ENCODE measurements around the gene CCDC198.

Gene CCDC198

DNA sequence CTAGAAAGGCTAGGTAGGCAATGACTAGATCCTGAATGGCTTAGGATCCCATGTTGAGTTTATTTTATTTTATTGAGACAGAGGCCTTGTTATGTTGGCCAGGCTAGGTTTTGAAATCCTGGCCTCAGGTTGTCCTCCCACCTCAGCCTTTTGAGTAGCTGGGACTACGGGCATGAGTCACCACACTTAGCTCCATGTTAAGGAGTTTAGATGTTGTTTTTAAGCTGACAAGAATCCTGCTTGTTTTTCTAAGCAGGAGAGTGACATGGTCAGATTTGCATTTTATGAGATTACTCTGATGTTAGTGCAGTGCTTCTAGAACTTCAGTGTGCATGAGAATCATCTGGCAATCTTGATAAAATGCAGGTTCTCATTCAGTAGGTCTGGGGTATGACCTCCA, 14.5 kb downstream of the CCDC198 start:
- no peak for FAIRE-seq
- TF ChIP-seq SPI1 (IDR thresholded peaks at IDR 0.05; ENCODE audit: low read depth, low read length), result no peak
- TF ChIP-seq POU2F2 (IDR thresholded peaks at IDR 0.05; ENCODE audit: low read depth, low read length), result no peak
- no peak for TF ChIP-seq POLR2AphosphoS5 (IDR thresholded peaks at IDR 0.05; ENCODE audit: low read depth, low read length)
- TF ChIP-seq TAF1 (IDR thresholded peaks at IDR 0.05; ENCODE audit: low read depth, low read length), result no peak
- TF ChIP-seq POLR2A (IDR thresholded peaks at IDR 0.05; ENCODE audit: low read depth, low read length), result no peak
- no peak for TF ChIP-seq PAX5 (IDR thresholded peaks at IDR 0.05; ENCODE audit: insufficient read depth, low read length, severe bottlenecking)
- DNase-seq (ENCODE audit: insufficient read length, low spot score), result no peak

DNA sequence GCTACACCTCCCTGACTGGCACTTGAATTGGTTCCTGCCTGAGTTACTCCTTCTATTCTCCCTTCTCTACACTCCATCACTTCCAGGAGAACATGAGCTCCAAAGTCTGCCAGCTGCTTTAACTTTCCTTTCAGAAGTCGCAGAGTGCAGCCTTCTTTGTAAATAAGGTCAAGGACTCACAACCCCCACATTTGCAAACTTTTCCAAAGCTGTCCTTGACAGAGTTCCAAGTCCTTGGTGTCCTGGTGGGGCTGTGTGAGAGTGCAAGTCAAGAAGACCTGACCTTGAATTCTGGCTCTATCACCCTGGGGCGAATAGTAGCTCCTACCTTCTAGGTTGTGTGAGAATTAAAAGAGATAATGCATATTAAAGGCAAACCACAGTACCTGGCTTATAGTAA, 15.6 kb downstream of the CCDC198 start:
- no peak for TF ChIP-seq TAF1 (IDR thresholded peaks at IDR 0.05; ENCODE audit: low read depth, low read length)
- TF ChIP-seq POU2F2 (IDR thresholded peaks at IDR 0.05; ENCODE audit: low read depth, low read length), result no peak
- TF ChIP-seq PAX5 (IDR thresholded peaks at IDR 0.05; ENCODE audit: insufficient read depth, low read length, severe bottlenecking), result no peak
- TF ChIP-seq POLR2AphosphoS5 (IDR thresholded peaks at IDR 0.05; ENCODE audit: low read depth, low read length), result no peak
- TF ChIP-seq SPI1 (IDR thresholded peaks at IDR 0.05; ENCODE audit: low read depth, low read length), result no peak
- no peak for TF ChIP-seq POLR2A (IDR thresholded peaks at IDR 0.05; ENCODE audit: low read depth, low read length)
- no peak for FAIRE-seq

DNA sequence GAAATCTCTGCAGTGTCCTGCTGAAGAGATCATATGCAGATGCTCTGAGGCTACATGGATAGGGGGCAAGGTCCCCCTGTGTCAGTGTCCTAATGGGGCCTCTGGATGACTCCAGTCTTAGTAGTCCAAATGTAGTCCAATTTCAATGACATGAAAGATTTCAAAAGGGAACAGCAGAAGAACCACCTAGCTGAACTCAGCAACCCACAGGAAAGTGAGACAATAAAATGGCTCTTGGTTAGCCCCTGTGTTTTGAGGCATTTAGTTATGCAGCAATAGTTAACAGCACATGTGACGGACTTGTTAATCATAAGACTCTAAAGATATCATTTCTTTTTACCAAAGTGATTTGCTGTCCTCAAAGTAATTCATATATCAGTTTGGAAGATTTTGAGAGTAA, 22.7 kb downstream of the CCDC198 start:
- TF ChIP-seq PAX5 (IDR thresholded peaks at IDR 0.05; ENCODE audit: insufficient read depth, low read length, severe bottlenecking) (no peak), SPI1 (IDR thresholded peaks at IDR 0.05; ENCODE audit: low read depth, low read length) (no peak), POU2F2 (IDR thresholded peaks at IDR 0.05; ENCODE audit: low read depth, low read length) (no peak), TAF1 (IDR thresholded peaks at IDR 0.05; ENCODE audit: low read depth, low read length) (no peak), POLR2A (IDR thresholded peaks at IDR 0.05; ENCODE audit: low read depth, low read length) (no peak), POLR2AphosphoS5 (IDR thresholded peaks at IDR 0.05; ENCODE audit: low read depth, low read length) (no peak)
- no peak for FAIRE-seq
- no peak for DNase-seq (ENCODE audit: insufficient read length, low spot score)

More for the DNA sequence above, 15.6 kb downstream of the CCDC198 start:
- DNase-seq (ENCODE audit: insufficient read length, low spot score), result no peak

GRCh38 chr14:57464008-57464730, 29.5 kb downstream of the CCDC198 start:
- DNase-seq (ENCODE audit: insufficient read length, low spot score) (no peak), FAIRE-seq (no peak)
- TF ChIP-seq POLR2A (IDR thresholded peaks at IDR 0.05; ENCODE audit: low read depth, low read length) (no peak), SPI1 (IDR thresholded peaks at IDR 0.05; ENCODE audit: low read depth, low read length) (no peak), PAX5 (IDR thresholded peaks at IDR 0.05; ENCODE audit: insufficient read depth, low read length, severe bottlenecking) (no peak), TAF1 (IDR thresholded peaks at IDR 0.05; ENCODE audit: low read depth, low read length) (no peak), POU2F2 (IDR thresholded peaks at IDR 0.05; ENCODE audit: low read depth, low read length) (no peak)

DNA sequence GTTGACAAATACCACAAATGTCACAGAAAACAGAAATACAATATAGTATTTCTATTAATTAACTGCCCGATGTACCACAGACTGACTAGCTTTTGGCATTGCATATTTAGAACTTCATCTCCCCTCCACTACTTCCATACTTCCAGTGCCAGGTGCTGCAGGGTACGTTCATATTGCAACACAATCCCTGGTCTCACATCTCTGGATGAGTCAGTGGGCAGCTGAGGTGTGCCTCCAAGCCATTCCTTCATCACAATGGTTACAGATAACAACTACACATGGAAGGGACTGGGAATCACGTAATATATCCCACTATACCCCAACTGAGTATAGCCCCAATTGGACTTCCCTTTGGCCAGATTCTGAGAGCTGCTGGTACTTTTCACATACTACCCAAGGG, 31.1 kb downstream of the CCDC198 start:
- FAIRE-seq (no peak), DNase-seq (ENCODE audit: insufficient read length, low spot score) (no peak)
- TF ChIP-seq POLR2AphosphoS5 (IDR thresholded peaks at IDR 0.05; ENCODE audit: low read depth, low read length) (no peak), SPI1 (IDR thresholded peaks at IDR 0.05; ENCODE audit: low read depth, low read length) (no peak)

- DNase-seq (ENCODE audit: insufficient read length, low spot score) (no peak), FAIRE-seq (no peak)
- TF ChIP-seq SPI1 (IDR thresholded peaks at IDR 0.05; ENCODE audit: low read depth, low read length), result no peak
- TF ChIP-seq TAF1 (IDR thresholded peaks at IDR 0.05; ENCODE audit: low read depth, low read length), result no peak
- TF ChIP-seq POLR2AphosphoS5 (IDR thresholded peaks at IDR 0.05; ENCODE audit: low read depth, low read length), result no peak
- TF ChIP-seq POLR2A (IDR thresholded peaks at IDR 0.05; ENCODE audit: low read depth, low read length), result no peak
- TF ChIP-seq PAX5 (IDR thresholded peaks at IDR 0.05; ENCODE audit: insufficient read depth, low read length, severe bottlenecking), result no peak
- no peak for TF ChIP-seq POU2F2 (IDR thresholded peaks at IDR 0.05; ENCODE audit: low read depth, low read length)
Observed at GRCh38 chr14:57461777-57462320, 31.8 kb downstream of the CCDC198 start.

DNA sequence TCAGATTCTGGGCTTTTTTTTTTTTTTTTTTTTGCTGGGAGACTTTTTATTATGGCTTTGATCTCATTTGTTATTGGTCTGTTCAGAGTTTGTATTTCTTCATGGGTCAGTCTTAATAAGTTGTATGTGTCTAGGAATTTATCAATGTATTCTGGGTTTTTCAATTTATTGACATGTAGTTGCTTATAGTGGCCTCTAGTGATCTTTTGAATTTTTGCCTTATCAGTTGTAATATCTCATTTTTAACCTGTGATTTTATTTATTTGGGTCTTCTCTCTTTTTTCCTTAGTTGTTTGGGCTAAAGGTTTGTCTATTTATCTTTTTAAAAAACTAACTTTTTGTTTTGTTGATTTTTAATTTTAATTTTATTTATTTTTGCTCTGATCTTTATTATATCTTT, 57.7 kb downstream of the CCDC198 start:
- TF ChIP-seq POLR2AphosphoS5 (IDR thresholded peaks at IDR 0.05; ENCODE audit: low read depth, low read length), result no peak
- FAIRE-seq (no peak), DNase-seq (ENCODE audit: insufficient read length, low spot score) (no peak)

DNA sequence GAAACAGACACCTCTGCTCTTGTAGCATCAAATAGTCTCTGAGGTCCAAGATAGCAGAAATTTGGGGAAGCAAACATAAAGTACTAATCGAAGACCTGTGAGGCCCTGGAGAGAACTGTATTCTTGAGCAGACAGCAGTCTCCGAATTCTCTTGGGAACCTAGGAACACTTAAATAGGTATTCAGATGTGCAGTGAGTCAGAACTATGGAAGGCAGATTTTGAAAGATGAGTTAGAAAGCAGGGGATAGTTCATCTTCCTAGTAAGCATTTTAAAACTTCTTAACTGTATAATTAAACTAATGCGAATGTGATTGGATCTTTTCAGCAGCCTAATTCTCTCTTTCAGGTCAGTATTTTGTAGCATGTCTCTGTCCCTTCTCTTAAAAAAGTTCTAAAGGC, 72.7 kb downstream of the CCDC198 start:
- DNase-seq (ENCODE audit: insufficient read length, low spot score) (no peak), FAIRE-seq (no peak)
- TF ChIP-seq SPI1 (IDR thresholded peaks at IDR 0.05; ENCODE audit: low read depth, low read length) (no peak), PAX5 (IDR thresholded peaks at IDR 0.05; ENCODE audit: insufficient read depth, low read length, severe bottlenecking) (no peak), POLR2AphosphoS5 (IDR thresholded peaks at IDR 0.05; ENCODE audit: low read depth, low read length) (no peak), TAF1 (IDR thresholded peaks at IDR 0.05; ENCODE audit: low read depth, low read length) (no peak), POLR2A (IDR thresholded peaks at IDR 0.05; ENCODE audit: low read depth, low read length) (no peak), POU2F2 (IDR thresholded peaks at IDR 0.05; ENCODE audit: low read depth, low read length) (no peak)

DNA sequence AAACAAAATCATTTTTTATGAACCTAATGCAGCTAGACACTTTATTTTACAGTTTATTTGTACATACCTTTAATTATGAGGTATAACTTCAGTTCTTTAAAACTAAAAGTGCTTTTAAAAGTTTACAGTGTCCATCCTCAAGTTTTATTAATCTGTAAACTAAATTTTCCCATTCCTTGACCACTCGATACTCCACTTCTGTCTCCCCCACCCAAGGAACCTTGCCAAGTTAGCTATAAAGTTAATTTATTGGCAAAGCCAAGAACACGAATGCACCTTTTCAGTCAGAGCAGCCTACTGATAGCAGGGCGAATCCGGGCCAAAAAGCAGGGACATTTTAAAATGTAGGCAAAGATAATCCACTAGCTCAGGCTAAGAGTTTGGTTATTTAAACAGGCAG, 73.6 kb downstream of the CCDC198 start:
- FAIRE-seq, result no peak
- TF ChIP-seq TAF1 (IDR thresholded peaks at IDR 0.05; ENCODE audit: low read depth, low read length) (no peak), PAX5 (IDR thresholded peaks at IDR 0.05; ENCODE audit: insufficient read depth, low read length, severe bottlenecking) (no peak)

More for the DNA sequence above, 73.6 kb downstream of the CCDC198 start:
- no peak for DNase-seq (ENCODE audit: insufficient read length, low spot score)

Measured in GM12891 (cell line).